ENCODE results near the gene BAD. TPM values are rescaled to one million over a fixed set of nuclear protein-coding genes. Genes with fewer than 3 reads are reported as not detected.

BAD gene
- total and polyA plus RNA-seq, 12 donors, result 9.5 to 219 (median 101) TPM

DNA sequence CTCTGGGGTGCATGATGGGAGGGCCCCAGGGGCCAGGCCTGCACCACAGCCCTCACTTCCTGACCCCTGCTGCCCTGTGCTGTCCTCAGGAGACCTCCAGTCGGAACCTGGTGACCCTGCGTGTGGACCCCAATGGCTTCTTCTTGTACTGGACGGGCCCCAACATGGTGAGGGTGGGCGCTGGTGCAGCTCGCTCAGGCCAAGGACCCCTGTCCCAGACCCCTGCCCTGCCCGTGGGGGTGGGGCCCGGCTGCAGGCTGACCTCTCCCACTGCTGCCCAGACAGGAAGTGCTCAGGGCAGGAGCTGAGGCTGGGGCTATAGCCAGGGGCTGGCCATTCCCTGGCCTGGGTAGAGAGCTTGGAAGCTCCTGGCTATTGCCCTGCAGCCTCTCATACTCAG lies 30.1 kb downstream of the BAD start:
- peaks cover 26 to 28% of the 10 kb centered on the region in 2 donors for H3K4me1 ChIP-seq (replicated peaks in 1 of 2)
- no peak overlapping the region for H3K4me3 ChIP-seq
- no peaks in the 10 kb centered on the region for H3K27me3 ChIP-seq
- no peaks in the 10 kb centered on the region for H3K9me3 ChIP-seq (replicated peaks in 1 of 3)
- no peak for TF ChIP-seq POLR2A (IDR thresholded peaks at IDR 0.05)
- TF ChIP-seq, protein P1, sequence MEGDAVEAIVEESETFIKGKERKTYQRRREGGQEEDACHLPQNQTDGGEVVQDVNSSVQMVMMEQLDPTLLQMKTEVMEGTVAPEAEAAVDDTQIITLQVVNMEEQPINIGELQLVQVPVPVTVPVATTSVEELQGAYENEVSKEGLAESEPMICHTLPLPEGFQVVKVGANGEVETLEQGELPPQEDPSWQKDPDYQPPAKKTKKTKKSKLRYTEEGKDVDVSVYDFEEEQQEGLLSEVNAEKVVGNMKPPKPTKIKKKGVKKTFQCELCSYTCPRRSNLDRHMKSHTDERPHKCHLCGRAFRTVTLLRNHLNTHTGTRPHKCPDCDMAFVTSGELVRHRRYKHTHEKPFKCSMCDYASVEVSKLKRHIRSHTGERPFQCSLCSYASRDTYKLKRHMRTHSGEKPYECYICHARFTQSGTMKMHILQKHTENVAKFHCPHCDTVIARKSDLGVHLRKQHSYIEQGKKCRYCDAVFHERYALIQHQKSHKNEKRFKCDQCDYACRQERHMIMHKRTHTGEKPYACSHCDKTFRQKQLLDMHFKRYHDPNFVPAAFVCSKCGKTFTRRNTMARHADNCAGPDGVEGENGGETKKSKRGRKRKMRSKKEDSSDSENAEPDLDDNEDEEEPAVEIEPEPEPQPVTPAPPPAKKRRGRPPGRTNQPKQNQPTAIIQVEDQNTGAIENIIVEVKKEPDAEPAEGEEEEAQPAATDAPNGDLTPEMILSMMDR (IDR thresholded peaks at IDR 0.05), result no peak
- intact Hi-C loops (cut with DNase I), result no loop called here
- no peak for DNase-seq
- peaks cover 0 to 49% of the 10 kb centered on the region in 2 donors for H3K36me3 ChIP-seq (replicated peaks in 1 of 2)
- 77 to 93% (median 88%) methylated on average over 5 to 7 of the region's 7 CpGs; no CpG with 5 or more reads in 1 of the 4 donors for WGBS, 4 donors
- no peak overlapping the region for H3K27ac ChIP-seq

DNA sequence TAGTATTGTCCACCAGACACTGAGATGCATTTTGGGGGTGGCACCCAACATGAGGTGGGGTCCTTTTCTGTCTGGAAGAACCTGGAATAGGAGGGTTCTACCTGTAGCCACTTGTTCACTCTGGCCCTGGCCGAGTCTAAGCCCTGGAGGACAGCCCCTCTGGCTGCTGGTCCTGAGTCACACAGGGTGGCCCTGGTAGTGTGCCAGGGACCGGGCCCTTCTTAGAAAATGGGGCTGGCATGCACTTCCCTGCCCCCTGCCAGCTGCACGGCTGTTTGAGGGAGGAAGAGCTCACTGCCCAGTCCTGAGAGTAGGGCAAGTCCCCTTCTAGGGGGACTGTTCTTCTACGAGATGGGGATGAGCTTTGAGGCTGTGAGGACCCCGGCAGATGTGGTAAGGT lies 31.0 kb downstream of the BAD start:
- WGBS, 4 donors, result 22 to 55% (median 34%) methylated on average over 3 to 5 of the region's 5 CpGs
- H3K4me1 ChIP-seq (replicated peaks in 1 of 2), result peaks cover 26 to 28% of the 10 kb centered on the region in 2 donors
- intact Hi-C loops (cut with DNase I), result no loop called here
- H3K36me3 ChIP-seq (replicated peaks in 1 of 2), result peaks cover 0 to 41% of the 10 kb centered on the region in 2 donors
- TF ChIP-seq, protein P1 (IDR thresholded peaks at IDR 0.05), result no peak
- no peak for TF ChIP-seq POLR2A (IDR thresholded peaks at IDR 0.05)
- H3K27ac ChIP-seq, result peak overlapping the region in 2 of 5 donors; percentile 52 to 77
- no peaks in the 10 kb centered on the region for H3K9me3 ChIP-seq (replicated peaks in 1 of 3)
- H3K27me3 ChIP-seq, result no peaks in the 10 kb centered on the region
- peak; percentile 78 to 91 (median 87) for DNase-seq
- H3K4me3 ChIP-seq, result no peak overlapping the region

DNA sequence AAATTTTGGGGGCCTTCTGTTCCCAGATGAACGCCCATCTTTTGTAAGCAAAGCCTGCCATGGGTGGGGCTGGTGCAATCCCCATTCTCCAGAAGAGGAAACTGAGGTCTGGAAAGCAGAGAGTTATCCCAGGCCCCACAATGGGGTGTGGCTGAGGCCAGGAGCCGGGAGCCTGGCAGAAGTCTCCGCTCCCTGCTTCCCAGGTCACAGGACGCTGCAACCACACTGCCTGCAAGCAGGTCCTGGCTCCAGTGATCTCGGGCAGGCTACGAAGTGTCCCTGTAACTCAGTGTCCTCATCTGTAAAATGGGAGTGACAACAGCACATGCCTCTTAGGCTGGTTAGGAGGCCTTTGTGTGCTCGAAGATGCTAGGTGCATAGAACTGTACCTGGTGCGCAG lies 31.4 kb downstream of the BAD start:
- peaks cover 26 to 28% of the 10 kb centered on the region in 2 donors for H3K4me1 ChIP-seq (replicated peaks in 1 of 2)

DNA sequence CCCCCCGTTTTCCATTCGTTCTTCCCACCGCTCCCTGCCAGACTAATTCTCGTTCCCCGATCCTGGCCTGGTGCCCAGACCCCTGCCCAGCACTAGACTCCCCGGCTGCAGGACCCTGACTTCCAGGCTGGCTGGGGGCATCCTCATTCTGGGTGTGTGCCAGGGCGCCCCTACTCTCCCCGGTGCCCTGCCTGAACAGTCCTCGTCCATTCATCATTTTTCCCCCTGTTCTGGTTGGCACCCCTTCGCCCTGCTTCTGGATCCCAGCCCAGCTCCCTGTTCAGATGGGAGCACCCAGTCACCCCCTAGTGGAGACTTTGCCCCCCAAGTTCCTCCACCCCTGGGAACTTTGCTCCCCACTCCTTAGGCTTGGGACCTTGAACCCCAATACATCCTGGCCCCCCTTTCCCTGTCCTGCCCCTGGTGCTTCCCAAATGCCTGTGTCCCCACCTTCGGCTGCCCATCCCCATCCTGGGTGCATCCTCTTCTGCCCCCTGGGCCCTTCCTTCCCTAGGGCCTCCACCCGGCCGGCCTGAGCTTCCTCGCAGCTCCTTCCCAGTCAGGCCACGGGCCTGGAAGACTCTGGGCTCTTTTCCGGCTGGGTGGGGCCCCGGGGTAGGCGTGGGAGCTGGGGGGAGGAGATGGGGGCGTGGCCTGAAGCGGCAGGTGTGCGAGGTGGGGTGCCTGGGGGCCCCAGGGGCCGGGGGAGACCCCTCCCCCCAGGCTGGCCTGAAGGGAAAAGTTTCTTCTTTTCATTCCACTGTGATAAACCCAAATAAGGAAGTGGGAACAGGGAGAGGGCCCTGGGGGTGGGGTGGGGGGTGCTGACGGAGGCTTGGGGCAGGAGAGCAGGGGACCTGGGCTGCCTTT lies 32.2 kb downstream of the BAD start:
- Histone ChIP-seq H3K4me3 (peak overlapping the region in 3 of 4 donors; percentile 28 to 94 (median 56)), H3K9me3 (replicated peaks in 1 of 3) (no peaks in the 10 kb centered on the region), H3K36me3 (replicated peaks in 1 of 2) (peaks cover 0 to 28% of the 10 kb centered on the region in 2 donors), H3K27ac (peak overlapping the region in 3 of 5 donors; percentile 11 to 77 (median 70)), H3K27me3 (no peaks in the 10 kb centered on the region), H3K4me1 (replicated peaks in 1 of 2) (peaks cover 29 to 35% of the 10 kb centered on the region in 2 donors)
- WGBS, 4 donors, result 3 to 5% (median 4%) methylated on average over 14 to 23 of the region's 23 CpGs
- peak in 2 of 7 donors; percentile 43 to 62 for DNase-seq
- intact Hi-C loops (cut with DNase I), result no loop called here
- TF ChIP-seq, protein P1 (IDR thresholded peaks at IDR 0.05), result peak in 4 of 6 experiments; percentile 10 to 32 (median 24)
- TF ChIP-seq POLR2A (IDR thresholded peaks at IDR 0.05), result no peak

More for the DNA sequence above, 31.4 kb downstream of the BAD start:
- Histone ChIP-seq H3K27ac (peak overlapping the region in 3 of 5 donors; percentile 11 to 77 (median 52)), H3K9me3 (replicated peaks in 1 of 3) (no peaks in the 10 kb centered on the region), H3K4me3 (peak overlapping the region in 1 of 4 donors; percentile 94), H3K27me3 (no peaks in the 10 kb centered on the region), H3K36me3 (replicated peaks in 1 of 2) (peaks cover 0 to 37% of the 10 kb centered on the region in 2 donors)
- intact Hi-C loops (cut with DNase I), result no loop called here
- peak in 1 of 7 donors; percentile 9 for DNase-seq
- WGBS, 4 donors, result 68 to 77% (median 71%) methylated on average over 2 to 8 of the region's 8 CpGs
- no peak for TF ChIP-seq POLR2A (IDR thresholded peaks at IDR 0.05)
- TF ChIP-seq, protein P1 (IDR thresholded peaks at IDR 0.05), result no peak
